Measurements from ENCODE around the gene UBXN11.
A peak's percentile ranks its signal among the peaks of the same experiment; 100 is the strongest.

UBXN11 gene

GRCh38 chr1:26274801-26275425 lies 31.5 kb downstream of the UBXN11 start:
- DNase-seq (ENCODE audit: low read depth in 1 of 2, low spot score in 1 of 2) = no peak

DNA sequence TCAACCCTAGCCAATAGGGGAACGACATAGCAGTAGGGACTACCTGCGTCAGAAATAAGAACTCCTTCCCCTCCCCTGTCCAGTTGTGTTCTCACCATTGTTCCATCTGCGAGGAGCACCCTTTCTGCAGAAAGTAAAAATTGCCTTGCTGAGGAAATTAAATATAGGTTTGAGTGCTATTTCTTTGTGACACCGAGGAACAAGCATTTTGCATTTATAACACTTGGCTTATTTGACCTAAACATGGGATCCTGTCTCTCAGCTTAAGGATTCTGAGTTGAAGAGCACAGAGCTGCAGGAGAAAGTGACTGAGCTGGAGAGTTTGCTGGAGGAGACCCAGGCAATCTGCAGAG lies 37.3 kb downstream of the UBXN11 start:
- no peak for DNase-seq (ENCODE audit: low read depth in 1 of 2, low spot score in 1 of 2)

GRCh38 chr1:26268290-26269197 lies 37.9 kb downstream of the UBXN11 start:
- no peak for DNase-seq (ENCODE audit: low read depth in 1 of 2, low spot score in 1 of 2)

DNA sequence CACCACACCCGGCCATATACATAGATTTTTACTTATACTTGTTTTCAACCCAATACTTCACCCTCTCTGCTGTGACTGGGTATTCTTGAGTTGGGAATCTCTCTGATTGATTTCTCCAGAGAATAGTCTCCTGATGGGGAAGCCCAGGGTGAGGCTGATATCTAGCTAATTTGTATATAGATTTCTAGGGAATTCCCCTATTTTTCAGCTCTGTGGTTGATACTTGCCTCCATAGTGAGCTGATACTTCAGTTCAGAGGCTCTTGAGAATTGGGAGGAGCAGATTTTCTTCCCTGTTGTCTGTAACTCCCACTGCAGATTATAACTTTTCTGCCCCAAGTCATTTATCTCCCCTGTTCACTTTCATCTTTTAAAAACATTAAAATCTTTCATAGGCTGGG lies 41.0 kb downstream of the UBXN11 start:
- no peak for DNase-seq (ENCODE audit: low read depth in 1 of 2, low spot score in 1 of 2)

DNA sequence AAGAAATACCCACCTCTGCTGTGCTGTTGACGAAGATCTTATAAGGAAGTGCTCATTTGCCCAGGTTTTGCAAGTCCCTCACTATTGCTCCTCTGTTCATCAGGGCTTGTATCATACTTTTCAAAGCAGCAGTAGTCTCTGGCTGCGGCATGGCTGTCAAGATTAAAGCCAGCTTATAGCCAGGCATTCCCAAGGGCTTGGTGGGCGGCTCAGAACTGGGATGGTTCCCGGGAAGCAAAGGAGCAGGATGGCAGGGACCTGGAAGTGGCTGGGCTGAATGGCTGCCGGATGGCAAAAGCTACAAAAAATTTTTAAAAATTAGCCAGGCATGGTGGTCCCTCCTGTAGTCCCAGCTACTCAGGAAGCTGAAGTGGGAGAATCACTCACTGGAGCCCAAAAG lies 43.2 kb downstream of the UBXN11 start:
- DNase-seq (ENCODE audit: low read depth in 1 of 2, low spot score in 1 of 2) = no peak

DNA sequence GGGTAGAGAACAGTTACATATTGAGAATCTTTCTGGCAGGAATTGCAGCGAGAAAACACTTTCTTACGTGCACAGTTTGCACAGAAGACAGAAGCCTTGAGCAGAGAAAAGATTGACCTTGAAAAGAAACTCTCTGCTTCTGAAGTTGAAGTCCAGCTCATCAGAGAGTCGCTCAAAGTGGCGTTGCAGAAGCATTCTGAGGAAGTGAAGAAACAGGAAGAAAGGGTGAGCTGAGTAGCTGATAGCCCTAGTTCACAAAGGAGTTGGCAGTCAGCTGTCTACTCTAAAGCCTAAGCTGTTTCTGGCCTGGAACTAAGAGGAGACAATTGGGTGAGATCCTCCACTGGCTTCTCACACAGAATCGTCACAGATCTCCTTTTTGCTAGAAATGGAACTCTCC lies 46.9 kb downstream of the UBXN11 start:
- DNase-seq (ENCODE audit: low read depth in 1 of 2, low spot score in 1 of 2) = no peak

DNA sequence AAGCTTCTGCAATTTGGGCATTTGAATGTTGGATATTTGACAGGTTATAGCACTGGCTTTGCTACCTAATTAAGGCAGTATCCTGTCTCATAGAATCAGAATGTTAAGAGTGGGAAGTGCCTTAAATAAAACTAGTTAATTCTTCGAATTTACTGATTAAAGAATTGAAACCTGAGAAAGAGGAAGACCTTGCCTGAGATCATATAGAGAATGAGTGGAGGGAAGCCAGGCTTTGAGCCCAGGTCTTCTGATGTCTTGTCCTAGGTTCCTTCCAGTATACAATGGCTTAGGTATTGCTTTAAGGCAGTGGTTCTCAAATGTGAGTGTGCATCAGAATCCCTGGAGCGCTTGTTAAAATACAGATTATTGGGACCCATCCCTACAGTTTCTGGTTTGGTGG lies 47.4 kb downstream of the UBXN11 start:
- DNase-seq (ENCODE audit: low read depth in 1 of 2, low spot score in 1 of 2) = no peak

DNA sequence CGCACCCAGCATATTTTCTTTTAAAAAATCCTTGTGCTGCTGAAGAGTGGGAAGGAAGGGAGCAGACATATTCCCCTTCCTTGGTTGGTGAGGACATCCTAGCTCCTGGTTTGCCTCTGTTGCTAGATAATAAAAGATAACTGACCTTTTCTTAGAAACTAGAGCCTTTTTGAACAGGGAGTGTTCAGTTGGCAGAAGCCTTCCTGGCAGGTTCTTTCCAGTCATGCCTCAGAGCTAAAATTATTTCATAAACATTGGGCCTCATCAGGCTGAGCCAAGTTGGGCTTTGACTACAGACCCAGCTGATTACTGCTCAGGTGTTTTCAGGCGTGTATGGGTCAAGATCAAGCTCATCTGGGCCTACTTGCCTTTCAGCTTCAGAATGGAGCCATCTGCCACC lies 49.2 kb downstream of the UBXN11 start:
- DNase-seq (ENCODE audit: low read depth in 1 of 2, low spot score in 1 of 2) = no peak

DNA sequence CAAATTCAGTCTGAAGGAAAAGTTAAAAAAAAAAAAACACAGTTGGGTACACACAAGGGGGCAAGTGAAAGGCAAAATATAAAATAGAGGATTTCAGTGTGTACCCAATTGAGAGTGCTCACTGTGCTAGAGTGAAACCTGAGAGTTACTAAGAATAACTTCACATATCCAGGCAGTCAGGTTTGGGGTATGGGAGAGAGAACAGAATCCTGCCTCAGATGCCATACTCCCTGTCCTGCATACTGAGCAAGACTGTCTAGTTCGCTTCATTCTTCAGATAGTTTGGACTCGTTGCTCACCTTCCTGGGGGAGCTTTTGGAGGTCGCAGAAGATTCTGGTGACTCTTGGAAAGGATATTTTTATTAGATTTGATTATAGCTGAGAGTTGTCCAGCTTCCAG lies 52.0 kb downstream of the UBXN11 start:
- DNase-seq (ENCODE audit: low read depth in 1 of 2, low spot score in 1 of 2) = no peak

GRCh38 chr1:26252718-26253117 lies 53.7 kb downstream of the UBXN11 start:
- no peak for DNase-seq (ENCODE audit: low read depth in 1 of 2, low spot score in 1 of 2)

DNA sequence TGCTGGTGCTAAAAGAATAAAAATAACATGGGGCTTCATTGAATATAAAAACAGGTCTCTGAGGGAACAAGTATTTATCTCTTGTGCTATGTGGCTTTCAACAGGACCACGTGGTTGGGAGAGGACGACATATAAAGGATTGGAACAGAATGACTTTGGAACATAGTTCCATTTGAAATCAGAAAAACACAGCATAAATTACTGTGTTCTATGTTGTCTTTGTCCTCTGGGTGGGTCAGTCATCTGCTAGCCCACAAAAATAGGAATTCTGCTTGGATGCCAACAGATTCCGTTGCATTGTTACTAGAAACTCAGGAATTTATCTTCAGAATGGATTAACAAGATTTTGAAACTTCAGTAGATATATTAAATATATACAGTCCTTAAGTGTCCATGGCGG lies 66.5 kb downstream of the UBXN11 start:
- no peak for DNase-seq (ENCODE audit: low read depth in 1 of 2, low spot score in 1 of 2)

- no peak for DNase-seq (ENCODE audit: low read depth in 1 of 2, low spot score in 1 of 2)
These were observed 69.0 kb downstream of the UBXN11 start for GRCh38 chr1:26237230-26237966.

DNA sequence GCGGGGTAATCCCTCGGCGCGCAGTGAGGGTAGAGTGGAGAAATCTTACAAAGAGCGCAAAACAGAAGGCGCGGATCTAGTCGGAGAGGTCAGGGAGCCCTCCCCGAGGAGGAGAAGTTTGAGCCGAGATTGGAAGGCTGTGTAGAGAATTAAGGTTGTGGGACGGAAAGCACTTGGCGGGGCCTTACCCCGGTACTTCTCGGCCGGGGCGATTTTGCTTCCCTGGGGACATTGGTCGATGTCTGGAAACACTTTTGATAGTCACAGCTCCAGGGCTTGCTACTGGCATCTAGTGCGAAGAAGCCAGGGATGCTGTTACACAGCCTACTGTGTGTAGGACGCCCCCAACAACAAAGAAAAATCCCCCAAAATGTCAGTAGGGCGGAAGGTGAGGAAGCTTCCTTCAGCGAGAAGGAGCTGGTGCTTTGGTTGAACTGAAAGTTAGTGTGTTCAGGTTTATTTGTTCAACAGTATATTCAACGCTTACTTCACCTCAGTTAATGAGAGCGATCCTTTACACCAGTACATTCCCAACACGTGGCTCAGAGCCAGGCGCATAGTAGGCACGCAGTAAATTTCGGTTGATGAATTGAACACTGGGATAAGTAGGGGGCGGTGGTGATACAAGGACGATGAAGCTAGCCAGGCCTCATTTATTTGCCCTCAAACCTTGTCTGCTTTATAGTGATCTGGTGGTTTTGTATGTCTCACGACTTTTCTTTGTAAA lies 71.6 kb downstream of the UBXN11 start:
- DNase-seq (ENCODE audit: low read depth in 1 of 2, low spot score in 1 of 2) = no peak

DNA sequence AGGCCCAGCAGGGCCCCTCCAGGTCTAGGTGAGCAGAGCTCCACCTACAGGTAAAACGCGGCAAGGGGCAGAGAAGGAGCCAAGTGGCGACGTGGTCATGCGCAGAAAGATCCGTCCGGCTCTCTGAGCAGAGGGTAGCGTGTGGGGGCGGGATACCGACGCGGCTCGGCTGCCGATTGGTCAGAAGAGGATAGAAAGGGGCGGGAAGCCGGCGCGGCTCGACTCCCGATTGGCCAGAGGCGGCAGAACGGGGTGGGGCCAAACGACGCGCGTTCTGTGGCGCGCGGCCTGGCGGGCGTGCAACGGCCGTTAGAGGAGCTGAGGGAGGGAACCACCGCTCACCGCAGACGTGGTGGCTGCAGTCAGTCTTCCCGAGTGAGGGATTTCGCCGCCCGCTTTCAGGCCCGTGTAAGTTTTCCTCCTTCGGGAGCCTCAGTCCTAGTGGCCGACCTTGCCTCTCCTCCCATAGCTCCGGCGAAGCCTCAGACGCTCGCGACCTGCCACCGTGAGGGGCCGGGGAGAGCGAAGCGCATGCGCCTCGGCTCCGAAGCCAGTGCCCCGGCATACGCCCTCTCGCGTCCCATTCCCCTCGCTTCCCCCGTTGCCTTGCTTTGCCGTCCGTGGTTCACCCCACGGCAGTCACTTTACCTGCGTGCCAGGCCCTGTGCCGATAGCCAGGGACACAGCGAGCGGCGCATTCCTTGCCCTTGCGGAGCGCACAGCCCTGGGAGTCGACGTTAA lies 72.4 kb downstream of the UBXN11 start, which contains the start of gene CEP85:
Gene CEP85, plus strand, starts transcription at position 298 of the 741 bp plus-strand sequence. CDS start 5,584 bp downstream, outside the sequence.
- peak; percentile 97 to 98 for DNase-seq (ENCODE audit: low read depth in 1 of 2, low spot score in 1 of 2)
